OCI-LY7 (cell line): ENCODE results near the gene C20orf96. TPM values are rescaled to one million over a fixed set of nuclear protein-coding genes. Genes with fewer than 3 reads are reported as not detected.

Experiments
- BruUV-seq: library from RNA; stranded (reverse); fragments of 400-500 nt; replicated peaks from 2 replicates; lab custom pipeline; 2021; lab: Mats Ljungman, UMichigan
- CTCF ChIA-PET: fragments of 300-600 bp; sonication (Branson Sonifier 250); formaldehyde crosslinking; loops from one replicate; lab custom pipeline; 2022; ENCODE audit warnings: antibody characterized with exemption; ENCODE audit not compliant: unreplicated experiment; lab: Charles Lee
- POLR2A ChIA-PET: fragments of 300-600 bp; sonication (Branson Sonifier 250); formaldehyde crosslinking; loops from one replicate; lab custom pipeline; 2022; ENCODE audit warnings: antibody characterized with exemption; lab: Charles Lee
- DNase-seq: peaks from one replicate; pipeline ENCODE4 v3.0.0-alpha.2; 2015; ENCODE audit warnings: low spot score
- H2AFZ ChIP-seq: fragments of 200-600 bp; sonication (generic), shearing (Covaris generic); 2 replicates; pipeline ENCODE4 v1.6.1; 2014; ENCODE audit warnings: mild to moderate bottlenecking, antibody characterized with exemption, low read length, moderate library complexity
- H3K27ac ChIP-seq: fragments of 200-600 bp; sonication (generic); 2 replicates; pipeline ENCODE4 v1.5.1; 2014; ENCODE audit warnings: mixed run types, low read depth, mild to moderate bottlenecking, moderate library complexity, low read length, inconsistent platforms; ENCODE audit not compliant: poor library complexity, severe bottlenecking
- H3K36me3 ChIP-seq: fragments of 200-600 bp; sonication (generic); 2 replicates; pipeline ENCODE4 v1.6.1; 2014; ENCODE audit warnings: mild to moderate bottlenecking, antibody characterized with exemption, low read length, moderate library complexity, mixed read lengths; ENCODE audit not compliant: insufficient read depth
- H3K4me1 ChIP-seq: fragments of 200-600 bp; sonication (generic); 2 replicates; pipeline ENCODE4 v1.5.1; 2014; ENCODE audit warnings: mild to moderate bottlenecking, low read length; ENCODE audit not compliant: insufficient read depth, poor library complexity, severe bottlenecking
- H3K4me2 ChIP-seq: fragments of 200-600 bp; sonication (generic); 2 replicates; pipeline ENCODE4 v1.6.1; 2014; ENCODE audit warnings: mild to moderate bottlenecking, low read length
- H3K4me3 ChIP-seq: fragments of 200-600 bp; sonication (generic); 2 replicates; pipeline ENCODE4 v1.5.1; 2014; ENCODE audit warnings: mild to moderate bottlenecking, low read depth, low read length; ENCODE audit not compliant: poor library complexity, severe bottlenecking
- H3K79me2 ChIP-seq: fragments of 200-600 bp; sonication (generic); 2 replicates; pipeline ENCODE4 v1.6.1; 2016; ENCODE audit warnings: low read depth, mild to moderate bottlenecking, low read length, moderate library complexity, mixed read lengths; ENCODE audit not compliant: insufficient read depth
- H3K9me2 ChIP-seq: fragments of 200-600 bp; sonication (generic); 2 replicates; pipeline ENCODE4 v1.6.1; 2016; ENCODE audit warnings: mild to moderate bottlenecking, low read length, mixed read lengths; ENCODE audit not compliant: insufficient read depth
- H3K9me3 ChIP-seq: fragments of 200-600 bp; sonication (generic); 2 replicates; pipeline ENCODE4 v1.6.1; 2014; ENCODE audit warnings: mild to moderate bottlenecking, mixed run types, low read length, mixed read lengths
- H4K20me1 ChIP-seq: fragments of 200-600 bp; sonication (generic); 2 replicates; pipeline ENCODE4 v1.6.1; 2014; ENCODE audit warnings: mild to moderate bottlenecking, antibody characterized with exemption, low read length, moderate library complexity, mixed read lengths; ENCODE audit not compliant: insufficient read depth
- EZH2phosphoT487 ChIP-seq: fragments of 200-600 bp; sonication (generic); IDR thresholded peaks from 2 replicates; pipeline ENCODE4 v1.6.1; 2018; ENCODE audit warnings: low read depth, borderline replicate concordance, mild to moderate bottlenecking, mixed run types, antibody characterized with exemption, low read length, moderate library complexity, mixed read lengths
- intact Hi-C: fragments of 100-400 bp; cut with micrococcal nuclease; formaldehyde crosslinking; loops from one replicate; pipeline ENCODE4 v1.10.0; 2022; ENCODE audit not compliant: unreplicated experiment
- total RNA-seq, 2 experiments: library from RNA; depleted of rRNA in 1 of 2; stranded (reverse); fragments of >200 nt in 1 of 2; shearing (Covaris generic) in 1 of 2; gene quantifications; 2 replicates each; pipeline ENCODE4 v1.2.3, GENCODE V29; 2014 to 2022
- TF ChIP-seq, protein P1 (sequence below): fragments of 200-600 bp; sonication (generic); conservative IDR thresholded peaks from 2 replicates; pipeline ENCODE4 v1.5.1; 2014; ENCODE audit warnings: mild to moderate bottlenecking, antibody characterized with exemption, low read length, moderate library complexity, mixed read lengths

The C20orf96 gene
- total RNA-seq, 2 experiments from 2014 or later, result 2.6 to 13.1 TPM

DNA sequence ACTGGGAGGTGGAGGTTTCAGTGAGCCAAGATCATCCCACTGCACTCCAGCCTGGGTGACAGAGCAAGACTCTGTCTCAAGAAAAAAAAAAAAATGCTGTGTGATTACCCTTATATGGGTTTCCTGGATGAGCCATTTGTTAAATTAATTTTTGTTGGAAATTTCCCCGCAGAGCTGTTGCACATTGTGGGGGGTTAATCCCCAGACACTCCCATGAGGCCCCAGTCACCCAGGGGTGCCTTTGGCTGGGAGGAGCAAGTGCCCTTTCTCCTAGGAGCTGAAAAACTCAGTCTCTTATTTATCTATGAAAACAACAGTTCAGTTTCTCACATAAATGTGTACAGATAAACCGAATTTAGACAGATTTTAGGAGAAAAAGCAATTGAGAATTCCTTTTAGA is 37.7 kb downstream of the C20orf96 start:
- Histone ChIP-seq H3K79me2 (no peaks in the 10 kb centered on the region), H2AFZ (no peak overlapping the region), H3K4me1 (no peaks in the 10 kb centered on the region), H3K27ac (no peak overlapping the region), H3K4me2 (no peak overlapping the region), H3K36me3 (no peaks in the 10 kb centered on the region), H3K4me3 (no peak overlapping the region), H3K9me3 (no peaks in the 10 kb centered on the region), H4K20me1 (no peaks in the 10 kb centered on the region), H3K9me2 (no peaks in the 10 kb centered on the region)
- intact Hi-C loops, result no loop called here
- no peak for TF ChIP-seq EZH2phosphoT487
- TF ChIP-seq, protein P1, sequence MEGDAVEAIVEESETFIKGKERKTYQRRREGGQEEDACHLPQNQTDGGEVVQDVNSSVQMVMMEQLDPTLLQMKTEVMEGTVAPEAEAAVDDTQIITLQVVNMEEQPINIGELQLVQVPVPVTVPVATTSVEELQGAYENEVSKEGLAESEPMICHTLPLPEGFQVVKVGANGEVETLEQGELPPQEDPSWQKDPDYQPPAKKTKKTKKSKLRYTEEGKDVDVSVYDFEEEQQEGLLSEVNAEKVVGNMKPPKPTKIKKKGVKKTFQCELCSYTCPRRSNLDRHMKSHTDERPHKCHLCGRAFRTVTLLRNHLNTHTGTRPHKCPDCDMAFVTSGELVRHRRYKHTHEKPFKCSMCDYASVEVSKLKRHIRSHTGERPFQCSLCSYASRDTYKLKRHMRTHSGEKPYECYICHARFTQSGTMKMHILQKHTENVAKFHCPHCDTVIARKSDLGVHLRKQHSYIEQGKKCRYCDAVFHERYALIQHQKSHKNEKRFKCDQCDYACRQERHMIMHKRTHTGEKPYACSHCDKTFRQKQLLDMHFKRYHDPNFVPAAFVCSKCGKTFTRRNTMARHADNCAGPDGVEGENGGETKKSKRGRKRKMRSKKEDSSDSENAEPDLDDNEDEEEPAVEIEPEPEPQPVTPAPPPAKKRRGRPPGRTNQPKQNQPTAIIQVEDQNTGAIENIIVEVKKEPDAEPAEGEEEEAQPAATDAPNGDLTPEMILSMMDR, result no peak
- no TSS peak for BruUV-seq
- ChIA-PET CTCF (no interaction called here), POLR2A (no interaction called here)
- DNase-seq, result no peak

DNA sequence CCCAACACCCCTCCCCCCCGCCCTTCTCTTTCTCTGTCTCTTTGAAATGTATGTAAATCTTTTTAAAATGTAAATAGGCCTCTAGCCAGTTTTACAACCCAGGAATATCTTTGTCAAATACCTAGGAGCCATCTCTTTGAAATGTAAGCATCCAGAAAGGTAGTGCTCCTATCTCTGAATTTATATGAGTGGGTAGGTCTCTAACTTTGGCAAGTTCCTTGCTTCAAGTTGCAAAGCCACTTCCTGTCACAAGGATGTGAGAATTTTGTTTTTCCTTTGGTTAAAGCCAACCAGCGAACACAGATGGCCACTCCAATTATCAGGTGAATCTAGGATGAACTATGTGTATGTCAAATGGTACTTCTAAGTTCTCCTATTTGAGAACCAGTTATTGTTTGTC is 39.2 kb downstream of the C20orf96 start:
- CTCF ChIA-PET, result no interaction called here
- Histone ChIP-seq H3K36me3 (no peaks in the 10 kb centered on the region), H3K4me3 (no peak overlapping the region), H3K27ac (no peak overlapping the region), H4K20me1 (no peaks in the 10 kb centered on the region), H3K9me2 (no peaks in the 10 kb centered on the region), H3K79me2 (no peaks in the 10 kb centered on the region), H2AFZ (no peak overlapping the region), H3K4me2 (no peak overlapping the region), H3K4me1 (no peaks in the 10 kb centered on the region), H3K9me3 (no peaks in the 10 kb centered on the region)
- no TSS peak for BruUV-seq
- TF ChIP-seq EZH2phosphoT487, result no peak
- TF ChIP-seq, protein P1, result no peak
- POLR2A ChIA-PET, result no interaction called here
- DNase-seq, result no peak
- intact Hi-C loops, result no loop called here

DNA sequence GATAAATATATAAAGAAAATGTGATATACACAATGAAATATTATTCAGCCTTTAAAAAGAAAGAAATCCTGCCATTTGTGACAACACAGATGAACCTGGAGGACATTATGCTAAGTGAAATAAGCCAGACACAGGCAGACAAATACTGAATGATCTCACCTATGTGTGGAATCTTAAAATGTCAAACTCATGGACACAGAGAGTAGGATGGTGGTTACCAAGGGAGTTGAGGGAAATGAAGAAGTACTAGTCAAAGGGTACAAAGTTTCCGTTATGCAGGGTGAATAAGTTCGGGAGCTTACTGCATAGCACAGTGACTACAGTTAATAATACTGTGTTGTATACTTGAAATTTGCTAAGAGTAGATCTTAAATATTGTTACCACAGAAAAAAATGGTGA is 47.6 kb downstream of the C20orf96 start:
- Histone ChIP-seq H3K9me2 (no peaks in the 10 kb centered on the region), H3K36me3 (no peaks in the 10 kb centered on the region), H3K4me2 (no peak overlapping the region), H4K20me1 (no peaks in the 10 kb centered on the region), H2AFZ (no peak overlapping the region), H3K9me3 (no peaks in the 10 kb centered on the region), H3K4me1 (no peaks in the 10 kb centered on the region), H3K4me3 (no peak overlapping the region), H3K27ac (no peak overlapping the region), H3K79me2 (no peaks in the 10 kb centered on the region)
- no peak for DNase-seq
- BruUV-seq, result no TSS peak
- ChIA-PET CTCF (no interaction called here), POLR2A (interaction anchor here (0.6 kb wide), 1 partner anchor 282 kb away, joined by 4 read pairs; no protein-coding TSS in a partner anchor)
- intact Hi-C loops, result no loop called here
- TF ChIP-seq, protein P1, result no peak
- no peak for TF ChIP-seq EZH2phosphoT487
